Small intestine (tissue), 7 donors: ENCODE measurements around the gene TYMP. TPM values are rescaled to one million over a fixed set of nuclear protein-coding genes. Genes with fewer than 3 reads are reported as not detected.

Experiments
- DNase-seq, 2 donors: peaks; one replicate each; pipeline versions ENCODE4 v3.0.0 to v3.0.0-alpha.2; 2013
- FAIRE-seq: peaks from 2 replicates; lab custom pipeline; 2012; peaks lifted over from hg19 to GRCh38; lab: Jason Lieb, UNC
- H3K27ac ChIP-seq, 3 donors: one replicate each; pipeline ENCODE4 v1.5.1; 2013; ENCODE audit warnings: low read length in 2 of 3, mild to moderate bottlenecking in 2 of 3, control low read depth in 1 of 3, inconsistent platforms in 1 of 3, low read depth in 1 of 3, moderate library complexity in 1 of 3
- H3K27me3 ChIP-seq, 3 donors: one replicate each; pipeline ENCODE4 v1.6.1; 2013; ENCODE audit warnings: low read length in 3 of 3, inconsistent platforms in 1 of 3; ENCODE audit not compliant: control insufficient read depth in 3 of 3, insufficient read depth in 3 of 3
- H3K36me3 ChIP-seq, 3 donors: one replicate each; pipeline ENCODE4 v1.6.1; 2013; ENCODE audit warnings: low read length in 3 of 3, inconsistent platforms in 1 of 3, low read depth in 1 of 3, mild to moderate bottlenecking in 1 of 3, moderate library complexity in 1 of 3; ENCODE audit not compliant: control insufficient read depth in 3 of 3, insufficient read depth in 2 of 3
- H3K4me1 ChIP-seq, 3 donors: one replicate each; pipeline ENCODE4 v1.6.1; 2013; ENCODE audit warnings: low read length in 2 of 3, inconsistent platforms in 1 of 3, low read depth in 1 of 3, mild to moderate bottlenecking in 1 of 3, moderate library complexity in 1 of 3; ENCODE audit not compliant: control insufficient read depth in 3 of 3, insufficient read depth in 2 of 3
- H3K4me3 ChIP-seq, 3 donors: one replicate each; pipeline ENCODE4 v1.5.1; 2013; ENCODE audit warnings: low read length in 3 of 3, control low read depth in 1 of 3, inconsistent platforms in 1 of 3, low read depth in 1 of 3, mild to moderate bottlenecking in 1 of 3, moderate library complexity in 1 of 3
- H3K9me3 ChIP-seq, 2 donors: one replicate each; pipeline ENCODE4 v1.6.1; 2013; ENCODE audit warnings: low read depth in 1 of 2, low read length in 1 of 2; ENCODE audit not compliant: control insufficient read depth in 2 of 2, insufficient read depth in 1 of 2
- WGBS, 3 donors: extraction: QIAGEN DNeasy Blood & Tissue Kit; methylation state at CpG; one replicate each; pipeline ENCODE4 v1.1.7; 2013; 5-methylcytosine and 5-hydroxymethylcytosine counted together
- polyA plus RNA-seq, 4 donors: library from polyadenylated mRNA; stranded (reverse) in 3 of 4; unstranded in 1 of 4; fragments of 200-250 nt in 3 of 4; fragments of 120-200 nt in 1 of 4; gene quantifications; one replicate each; pipeline versions ENCODE4 v1.2.1 to v1.2.3, GENCODE V29; 2013
- donor health status: healthy with polysubstance abuse.
- donor health status: control.
- donor health status: control.
- donor health status: Bipolar disorder and iron deficiency.
- donor health status: healthy.

Gene TYMP
- polyA plus RNA-seq, 4 donors = 10.7 to 172 (median 90.0) TPM

- Histone ChIP-seq H3K27ac (no peak overlapping the region), H3K27me3 (no peaks in the 10 kb centered on the region), H3K4me3 (no peak overlapping the region), H3K4me1 (no peaks in the 10 kb centered on the region), H3K36me3 (no peaks in the 10 kb centered on the region), H3K9me3 (no peaks in the 10 kb centered on the region)
- FAIRE-seq (no peak), DNase-seq (no peak)
- WGBS, 3 donors = 65 to 70% (median 67%) methylated on average over 27 of the region's 27 CpGs
Measured at GRCh38 chr22:50490531-50491308, 39.1 kb downstream of the TYMP start.

GRCh38 chr22:50489363-50490243 lies 40.2 kb downstream of the TYMP start:
- no peak overlapping the region for H3K27ac ChIP-seq
- WGBS, 3 donors = 77 to 84% (median 81%) methylated on average over 29 to 31 of the region's 31 CpGs
- peaks cover 0 to 8% (median 0%) of the 10 kb centered on the region in 3 donors for H3K4me1 ChIP-seq
- FAIRE-seq (no peak), DNase-seq (no peak)
- no peak overlapping the region for H3K4me3 ChIP-seq
- no peaks in the 10 kb centered on the region for H3K36me3 ChIP-seq
- no peaks in the 10 kb centered on the region for H3K9me3 ChIP-seq
- H3K27me3 ChIP-seq = no peaks in the 10 kb centered on the region

- Histone ChIP-seq H3K4me1 (peaks cover 0 to 14% (median 2%) of the 10 kb centered on the region in 3 donors), H3K27ac (no peak overlapping the region), H3K27me3 (no peaks in the 10 kb centered on the region), H3K36me3 (peaks cover 0 to under 1% (median 0%) of the 10 kb centered on the region in 3 donors), H3K9me3 (no peaks in the 10 kb centered on the region), H3K4me3 (no peak overlapping the region)
- no peak for FAIRE-seq
- DNase-seq = no peak
- WGBS, 3 donors = 80 to 92% (median 90%) methylated on average over 19 of the region's 19 CpGs
Measured at GRCh38 chr22:50488886-50489285, 40.9 kb downstream of the TYMP start.

- WGBS, 3 donors = 81 to 88% (median 86%) methylated on average over 11 to 18 of the region's 18 CpGs
- no peaks in the 10 kb centered on the region for H3K27me3 ChIP-seq
- DNase-seq (no peak), FAIRE-seq (no peak)
- no peak overlapping the region for H3K4me3 ChIP-seq
- H3K4me1 ChIP-seq = peaks cover 0 to 21% (median 3%) of the 10 kb centered on the region in 3 donors
- peaks cover 0 to 8% (median 0%) of the 10 kb centered on the region in 3 donors for H3K36me3 ChIP-seq
- no peak overlapping the region for H3K27ac ChIP-seq
- H3K9me3 ChIP-seq = no peaks in the 10 kb centered on the region
Measured at GRCh38 chr22:50488006-50488677, 41.7 kb downstream of the TYMP start.

- 80 to 83% (median 81%) methylated on average over 23 of the region's 23 CpGs for WGBS, 3 donors
- Histone ChIP-seq H3K27me3 (peaks cover 0 to 2% (median 0%) of the 10 kb centered on the region in 3 donors), H3K27ac (no peak overlapping the region)
Measured at GRCh38 chr22:50487290-50488005, 42.4 kb downstream of the TYMP start.

GRCh38 chr22:50486561-50487289 lies 43.1 kb downstream of the TYMP start, which contains the start of gene MIOX:
MIOX (plus strand) TSS chr22:50486859; CDS start chr22:50486898, 39 bp downstream.
- Histone ChIP-seq H3K27ac (peak within 1 kb of the TSS in 1 of 3 donors; percentile 61), H3K4me3 (no peak within 1 kb of the TSS), H3K27me3 (peaks cover 0 to 7% (median 2%) of the 10 kb centered on the region in 3 donors), H3K9me3 (no peaks in the 10 kb centered on the region), H3K36me3 (peaks cover 0 to 20% (median 0%) of the 10 kb centered on the region in 3 donors), H3K4me1 (peaks cover 0 to 32% (median 3%) of the 10 kb centered on the region in 3 donors)
- no peak for FAIRE-seq
- 71 to 74% (median 74%) methylated on average over 20 to 23 of the region's 23 CpGs for WGBS, 3 donors
- no peak for DNase-seq

More at GRCh38 chr22:50487290-50488005, 42.4 kb downstream of the TYMP start:
- no peak for FAIRE-seq
- no peak for DNase-seq
- H3K4me3 ChIP-seq = no peak overlapping the region
- no peaks in the 10 kb centered on the region for H3K9me3 ChIP-seq
- peaks cover 0 to 15% (median 0%) of the 10 kb centered on the region in 3 donors for H3K36me3 ChIP-seq
- peaks cover 0 to 26% (median 3%) of the 10 kb centered on the region in 3 donors for H3K4me1 ChIP-seq
